HepG2 (cell line): Measurements from ENCODE around the gene TEKT2. TPM values are rescaled to one million over a fixed set of nuclear protein-coding genes. Genes with fewer than 3 reads are reported as not detected.
A peak's percentile ranks its signal among the peaks of the same experiment; 100 is the strongest.

Experiments
- CCAR2 ChIP-seq: fragments of 200-400 bp; formaldehyde crosslinking; optimal IDR thresholded peaks from 2 replicates; pipeline ENCODE3; 2018; ENCODE audit warnings: low read depth, mild to moderate bottlenecking, low read length, moderate library complexity
- FOSL2 ChIP-seq: sonication (generic); formaldehyde crosslinking; IDR thresholded peaks from 2 replicates; pipeline ENCODE4 v1.4.0; 2020; ENCODE audit warnings: missing genetic modification reagents
- GMEB1 ChIP-seq: sonication (generic); formaldehyde crosslinking; IDR thresholded peaks from 2 replicates; pipeline ENCODE4 v1.5.1; 2020; ENCODE audit warnings: missing genetic modification reagents, mild to moderate bottlenecking, borderline replicate concordance
- GMEB2 ChIP-seq: IDR thresholded peaks from 2 replicates; pipeline ENCODE4 v1.6.1; 2016; ENCODE audit warnings: missing biosample characterization, missing genetic modification reagents, low read depth
- HMGXB4 ChIP-seq, 2 experiments: sonication (generic) in 1 of 2; formaldehyde crosslinking in 1 of 2; IDR thresholded peaks; 2 replicates each; pipeline versions ENCODE4 v1.4.0 to v1.6.1; 2018 to 2020; ENCODE audit warnings: missing genetic modification reagents in 2 of 2, borderline replicate concordance in 1 of 2, low read depth in 1 of 2, mild to moderate bottlenecking in 1 of 2, missing biosample characterization in 1 of 2
- HNRNPLL ChIP-seq: fragments of 200-400 bp; formaldehyde crosslinking; IDR thresholded peaks from 2 replicates; pipeline ENCODE4 v1.6.1; 2017; ENCODE audit warnings: mild to moderate bottlenecking, low read depth, low read length; ENCODE audit not compliant: poor library complexity, severe bottlenecking
- HNRNPUL1 ChIP-seq: fragments of 200-400 bp; formaldehyde crosslinking; IDR thresholded peaks from 2 replicates; pipeline ENCODE4 v1.6.1; 2017; ENCODE audit warnings: low read depth, mild to moderate bottlenecking, low read length, moderate library complexity
- KDM1A ChIP-seq: IDR thresholded peaks from 2 replicates; pipeline ENCODE4 v1.6.1; 2016; ENCODE audit warnings: missing compliant biosample characterization
- MLLT10 ChIP-seq: sonication (generic); formaldehyde crosslinking; IDR thresholded peaks from 2 replicates; pipeline ENCODE4 v1.4.0; 2020; ENCODE audit warnings: missing genetic modification reagents
- MXD4 ChIP-seq: IDR thresholded peaks from 2 replicates; pipeline ENCODE4 v1.6.1; 2016; ENCODE audit warnings: mild to moderate bottlenecking, missing biosample characterization, missing genetic modification reagents
- NR2F2 ChIP-seq: IDR thresholded peaks from 2 replicates; pipeline ENCODE4 v1.6.1; 2012; ENCODE audit warnings: low read depth, inconsistent platforms, borderline replicate concordance
- POLR2A ChIP-seq, 2 experiments: IDR thresholded peaks; 2 replicates each; pipeline ENCODE4 v1.6.1; 2011; ENCODE audit warnings: low read depth in 2 of 2, low read length in 2 of 2, mild to moderate bottlenecking in 1 of 2, moderate library complexity in 1 of 2; ENCODE audit not compliant: insufficient read depth in 1 of 2
- ZNF18 ChIP-seq: sonication (generic); formaldehyde crosslinking; IDR thresholded peaks from 2 replicates; pipeline ENCODE4 v1.8.0; 2022; ENCODE audit warnings: mild to moderate bottlenecking, missing genetic modification reagents; ENCODE audit not compliant: insufficient replicate concordance
- ZNF275 ChIP-seq: sonication (generic); formaldehyde crosslinking; IDR thresholded peaks from 2 replicates; pipeline ENCODE4 v1.8.0; 2022; ENCODE audit warnings: missing genetic modification reagents, mild to moderate bottlenecking, inconsistent platforms, borderline replicate concordance
- ZNF281 ChIP-seq: sonication (generic); formaldehyde crosslinking; IDR thresholded peaks from 2 replicates; pipeline ENCODE4 v1.4.0; 2020; ENCODE audit warnings: missing genetic modification reagents, borderline replicate concordance
- ZNF3 ChIP-seq: IDR thresholded peaks from 2 replicates; pipeline ENCODE4 v1.7.0; 2017; ENCODE audit warnings: inconsistent platforms
- polyA plus RNA-seq, 8 experiments: library from polyadenylated mRNA; depleted of rRNA in 3 of 8; stranded (reverse) in 7 of 8; unstranded in 1 of 8; fragments of >200 nt; fragmentation: Illumina TruSeq in 4 of 8; extraction: Trizol in 4 of 8; gene quantifications; 2 replicates each; pipeline versions ENCODE4 v1.2.1 to v1.2.3, GENCODE V29; 2011 to 2016; ENCODE audit warnings: low read depth in 4 of 8, missing spikeins in 1 of 8, mixed read lengths in 1 of 8; ENCODE audit not compliant: insufficient read depth in 1 of 8
- total RNA-seq, 5 experiments: library from RNA; depleted of rRNA; stranded (reverse); fragments of >200 nt; fragmentation: Illumina TruSeq; extraction: Trizol; gene quantifications; 2 replicates each; pipeline ENCODE4 v1.2.3, GENCODE V29; 2016; ENCODE audit warnings: low read depth in 1 of 5

Gene TEKT2
- total and polyA plus RNA-seq, 2 of the 13 experiments (the other 11 are each of a cell fraction or from before 2014, with no cell fraction given): 0.31 to 0.38 TPM

- no peak for TF ChIP-seq ZNF275 (CRISPR knock-in tag)
- TF ChIP-seq GMEB1: 0 out of 2 replicates have a peak, but pooled peaks have one; percentile 22
- TF ChIP-seq CCAR2: no peak
- TF ChIP-seq ZNF18 (CRISPR knock-in tag): peak; percentile 60
- no peak for TF ChIP-seq MLLT10
- no peak for TF ChIP-seq ZNF3 (CRISPR knock-in tag)
- TF ChIP-seq GMEB2: no peak
- no peak for TF ChIP-seq POLR2A (IDR thresholded peaks at IDR 0.05; ENCODE audit: insufficient read depth in 1 of 2, low read depth in 2 of 2, low read length in 2 of 2)
- no peak for TF ChIP-seq HNRNPLL
- peak; percentile 71 to 76; a peak in 3 of 4 replicates for TF ChIP-seq HMGXB4 (CRISPR knock-in tag; IDR thresholded peaks at IDR 0.05; ENCODE audit: borderline replicate concordance in 1 of 2, low read depth in 1 of 2)
- no peak for TF ChIP-seq ZNF281 (CRISPR knock-in tag)
- TF ChIP-seq NR2F2: no peak
- TF ChIP-seq KDM1A: 0 out of 2 replicates have a peak, but pooled peaks have one; percentile 21
- peak; percentile 44; the same call in 1 of the 2 replicates for TF ChIP-seq MXD4 (CRISPR knock-in tag)
- 0 out of 2 replicates have a peak, but pooled peaks have one; percentile 5 for TF ChIP-seq FOSL2 (CRISPR knock-in tag)
- TF ChIP-seq HNRNPUL1: no peak
Measured at GRCh38 chr1:36099681-36100341, 15.9 kb downstream of the TEKT2 start (continued).
